ENCODE measurements around the gene RSU1.
A peak's percentile ranks its signal among the peaks of the same experiment; 100 is the strongest.
"Not testable (repeated sequence)": the region's sequence is repeated elsewhere in the genome, so short reads cannot be mapped to it uniquely, and the experiment has no call there.

Gene RSU1

GRCh38 chr10:16817125-16818019 is at the start of gene RSU1:
RSU1 (minus strand) TSS chr10:16817424; CDS start chr10:16817081, 343 bp downstream.
- DNase-seq = peak; percentile 100

- DNase-seq = no peak
These were observed 49.5 kb upstream of the RSU1 start for GRCh38 chr10:16866541-16867275.

- no peak for DNase-seq
These were observed 48.5 kb upstream of the RSU1 start for GRCh38 chr10:16865766-16866165.

GRCh38 chr10:16863766-16864165 is 46.5 kb upstream of the RSU1 start:
- DNase-seq = no peak

GRCh38 chr10:16857419-16857818 is 40.2 kb upstream of the RSU1 start:
- no peak for DNase-seq

- DNase-seq = no peak
These were observed 39.3 kb upstream of the RSU1 start for GRCh38 chr10:16856567-16856966.

- no peak for DNase-seq
These were observed 38.9 kb upstream of the RSU1 start for GRCh38 chr10:16856092-16856491.

GRCh38 chr10:16854623-16855022 is 37.4 kb upstream of the RSU1 start:
- no peak for DNase-seq

GRCh38 chr10:16853809-16854208 is 36.6 kb upstream of the RSU1 start:
- no peak for DNase-seq

GRCh38 chr10:16853201-16853600 is 36.0 kb upstream of the RSU1 start:
- no peak for DNase-seq

- DNase-seq = no peak
These were observed 35.4 kb upstream of the RSU1 start for GRCh38 chr10:16852624-16853023.

- no peak for DNase-seq
These were observed 31.4 kb upstream of the RSU1 start for GRCh38 chr10:16848562-16849154.

- DNase-seq = no peak
These were observed 30.4 kb upstream of the RSU1 start for GRCh38 chr10:16847644-16848043.

GRCh38 chr10:16845248-16845647 is 28.0 kb upstream of the RSU1 start:
- no peak for DNase-seq

GRCh38 chr10:16843252-16843870 is 26.1 kb upstream of the RSU1 start:
- DNase-seq = no peak

- peak; percentile 64 for DNase-seq
These were observed 18.0 kb upstream of the RSU1 start for GRCh38 chr10:16835228-16835627.

- no peak for DNase-seq
These were observed 15.3 kb upstream of the RSU1 start for GRCh38 chr10:16832351-16833080.

GRCh38 chr10:16828701-16829175 is 11.5 kb upstream of the RSU1 start:
- no peak for DNase-seq

- DNase-seq = peak; percentile 79
These were observed 10.9 kb upstream of the RSU1 start for GRCh38 chr10:16828114-16828568.

GRCh38 chr10:16827474-16827873 is 10.2 kb upstream of the RSU1 start:
- not testable (repeated sequence) for DNase-seq

- DNase-seq = no peak
These were observed 5.6 kb upstream of the RSU1 start for GRCh38 chr10:16822726-16823360.

GRCh38 chr10:16822027-16822426 is 4.8 kb upstream of the RSU1 start:
- no peak for DNase-seq
